SK-N-SH (cell line): ENCODE results near the gene ALPL. TPM values are rescaled to one million over a fixed set of nuclear protein-coding genes. Genes with fewer than 3 reads are reported as not detected.

Source experiments
- CTCF ChIA-PET: fragments of 300-600, 350-600 bp; formaldehyde crosslinking; extraction: SDS; loops from one replicate; lab custom pipeline; 2021; lab: Yijun Ruan, JAX
- POLR2A ChIA-PET: fragments of 350-600 bp; sonication (Branson Sonifier 250); formaldehyde crosslinking; extraction: SDS; loops from one replicate; lab custom pipeline; 2020; ENCODE audit warnings: antibody characterized with exemption, inconsistent platforms; lab: Yijun Ruan, JAX
- DNase-seq: peaks from one replicate; pipeline ENCODE4 v3.0.0; 2012
- H2AFZ ChIP-seq: fragments of 200-600 bp; sonication (generic); 2 replicates; pipeline ENCODE4 v1.8.1; 2016; ENCODE audit warnings: antibody characterized with exemption, mild to moderate bottlenecking, low read depth
- H3F3A ChIP-seq: fragments of 200-600 bp; sonication (generic); replicated peaks from 2 replicates; pipeline ENCODE3; 2016; ENCODE audit warnings: antibody characterized with exemption, mild to moderate bottlenecking; ENCODE audit not compliant: insufficient read depth
- H3K27ac ChIP-seq, 2 experiments: fragments of 200-500 bp in 1 of 2; fragments of 200-600 bp in 1 of 2; sonication (Bioruptor generic) in 1 of 2; sonication (generic), shearing (Covaris generic) in 1 of 2; 2 replicates each; pipeline versions ENCODE4 v1.5.1 to v1.6.1; 2014 to 2016; ENCODE audit warnings: low read depth in 2 of 2, inconsistent platforms in 1 of 2, low read length in 1 of 2, mild to moderate bottlenecking in 1 of 2, mixed read lengths in 1 of 2
- H3K27me3 ChIP-seq: fragments of 200-600 bp; sonication (generic), shearing (Covaris generic); 2 replicates; pipeline ENCODE4 v1.6.1; 2016; ENCODE audit warnings: mixed run types; ENCODE audit not compliant: insufficient read depth
- H3K36me3 ChIP-seq, 2 experiments: fragments of 200-500 bp in 1 of 2; fragments of 200-600 bp in 1 of 2; sonication (Bioruptor generic) in 1 of 2; sonication (generic) in 1 of 2; replicated peaks in 1 of 2; 2 replicates each; pipeline versions ENCODE3 to v1.5.1; 2014 to 2016; ENCODE audit warnings: low read length in 1 of 2, mild to moderate bottlenecking in 1 of 2; ENCODE audit not compliant: insufficient read depth in 2 of 2, control insufficient read depth in 1 of 2
- H3K4me1 ChIP-seq, 2 experiments: fragments of 200-500 bp in 1 of 2; fragments of 200-600 bp in 1 of 2; sonication (Bioruptor generic) in 1 of 2; sonication (generic), shearing (Covaris generic) in 1 of 2; 2 replicates each; pipeline versions ENCODE4 v1.5.1 to v1.6.1; 2014 to 2016; ENCODE audit warnings: low read depth in 1 of 2, low read length in 1 of 2, mixed run types in 1 of 2; ENCODE audit not compliant: insufficient read depth in 2 of 2, control insufficient read depth in 1 of 2
- H3K4me2 ChIP-seq: fragments of 200-600 bp; sonication (generic), shearing (Covaris generic); 2 replicates; pipeline ENCODE4 v1.6.1; 2017; ENCODE audit warnings: mixed run types
- H3K4me3 ChIP-seq, 2 experiments: fragments of 200-500 bp in 1 of 2; fragments of 200-600 bp in 1 of 2; sonication (Bioruptor generic) in 1 of 2; sonication (generic), shearing (Covaris generic) in 1 of 2; 2 replicates each; pipeline versions ENCODE4 v1.5.1 to v1.8.1; 2014 to 2016; ENCODE audit warnings: low read depth in 2 of 2, inconsistent platforms in 1 of 2, low read length in 1 of 2, mild to moderate bottlenecking in 1 of 2, mixed read lengths in 1 of 2, moderate library complexity in 1 of 2
- H3K79me2 ChIP-seq: fragments of 200-600 bp; sonication (generic); 2 replicates; pipeline ENCODE4 v1.8.1; 2017; ENCODE audit warnings: mild to moderate bottlenecking; ENCODE audit not compliant: insufficient read depth
- H3K9ac ChIP-seq: fragments of 200-600 bp; sonication (generic); 2 replicates; pipeline ENCODE4 v1.6.1; 2017; ENCODE audit warnings: mixed run types
- H3K9me2 ChIP-seq: fragments of 200-600 bp; sonication (generic); 2 replicates; pipeline ENCODE4 v1.6.1; 2017; ENCODE audit warnings: mixed run types
- H3K9me3 ChIP-seq: fragments of 200-600 bp; sonication (generic); 2 replicates; pipeline ENCODE4 v1.6.1; 2017; ENCODE audit warnings: mixed run types, mild to moderate bottlenecking, moderate library complexity
- H4K20me1 ChIP-seq: fragments of 200-600 bp; sonication (generic); 2 replicates; pipeline ENCODE4 v1.6.1; 2017; ENCODE audit warnings: mild to moderate bottlenecking, mixed run types; ENCODE audit not compliant: insufficient read depth
- CHD2 ChIP-seq: fragments of 150-350 bp; IDR thresholded peaks from 2 replicates; pipeline ENCODE4 v1.6.1; 2018; ENCODE audit warnings: low read length; ENCODE audit not compliant: partially characterized antibody
- FOXM1 ChIP-seq: IDR thresholded peaks from 2 replicates; pipeline ENCODE4 v1.4.0; 2012; ENCODE audit warnings: low read depth, mild to moderate bottlenecking
- MEF2A ChIP-seq: IDR thresholded peaks from 2 replicates; pipeline ENCODE4 v1.4.0; 2012; ENCODE audit warnings: low read depth, borderline replicate concordance
- NFIC ChIP-seq: IDR thresholded peaks from 2 replicates; pipeline ENCODE4 v1.4.0; 2012; ENCODE audit warnings: borderline replicate concordance
- RCOR1 ChIP-seq: fragments of 150-350 bp; IDR thresholded peaks from 2 replicates; pipeline ENCODE4 v1.6.1; 2017; ENCODE audit warnings: antibody characterized with exemption, low read length
- REST ChIP-seq: IDR thresholded peaks from 2 replicates; pipeline ENCODE4 v1.6.1; 2012; ENCODE audit warnings: mild to moderate bottlenecking, low read depth, low read length, moderate library complexity
- TEAD4 ChIP-seq: IDR thresholded peaks from 2 replicates; pipeline ENCODE4 v1.4.0; 2012; ENCODE audit warnings: mild to moderate bottlenecking, borderline replicate concordance; ENCODE audit not compliant: insufficient read depth
- YY1 ChIP-seq: IDR thresholded peaks from 2 replicates; pipeline ENCODE4 v1.4.0; 2012; ENCODE audit warnings: low read depth, mild to moderate bottlenecking
- ZBTB33 ChIP-seq: IDR thresholded peaks from 2 replicates; pipeline ENCODE4 v1.4.0; 2012; ENCODE audit warnings: low read depth, borderline replicate concordance
- WGBS: methylation state at CpG from one replicate; pipeline ENCODE4 v1.1.6; 2017; ENCODE audit warnings: low lambda C conversion rate; 5-methylcytosine and 5-hydroxymethylcytosine counted together
- polyA plus RNA-seq, 3 experiments: library from polyadenylated mRNA; depleted of rRNA; stranded (reverse); fragments of >200 nt; gene quantifications; 2 replicates each; pipeline ENCODE4 v1.2.3, GENCODE V29; 2012

Gene ALPL
- polyA plus RNA-seq, 1 of the 3 experiments (the other 2 are of a cell fraction) = 0.69 TPM

GRCh38 chr1:21511579-21512522 lies 2.6 kb downstream of the ALPL start (continued):
- TF ChIP-seq ZBTB33 (no peak), YY1 (no peak), MEF2A (no peak)

GRCh38 chr1:21514245-21514644 lies 5.0 kb downstream of the ALPL start:
- peaks cover 10% of the 10 kb centered on the region for H3F3A ChIP-seq
- no peaks in the 10 kb centered on the region for H3K79me2 ChIP-seq
- POLR2A ChIA-PET = interaction anchor here (0.6 kb wide), 1 partner anchor 256 kb away, joined by 5 read pairs; no protein-coding TSS in a partner anchor

GRCh38 chr1:21517161-21517589 lies 8.0 kb downstream of the ALPL start:
- no peak overlapping the region for H3K9ac ChIP-seq
- ChIA-PET POLR2A (no interaction called here), CTCF (interaction anchor here (1.1 to 2.2 kb wide), 6 partner anchors 9 to 147 kb away, joined by 4 to 9 read pairs (median 6); no protein-coding TSS in a partner anchor)
- no peaks in the 10 kb centered on the region for H3K9me2 ChIP-seq
- no peaks in the 10 kb centered on the region for H4K20me1 ChIP-seq
- no peaks in the 10 kb centered on the region; the same call in 1 of the 2 replicates for H3K27me3 ChIP-seq
- no peaks in the 10 kb centered on the region for H3K36me3 ChIP-seq
- H3F3A ChIP-seq = peaks cover 3% of the 10 kb centered on the region
- no peak for TF ChIP-seq FOXM1
- TF ChIP-seq RCOR1 = no peak
- TF ChIP-seq TEAD4 = no peak
- TF ChIP-seq REST = no peak
- no peak for TF ChIP-seq YY1
- no peak for TF ChIP-seq CHD2
- TF ChIP-seq, all 33 proteins: peak for 0
- no peak overlapping the region for H2AFZ ChIP-seq
- WGBS = 94% methylated on average over 3 of the region's 3 CpGs
- H3K4me1 ChIP-seq = no peaks in the 10 kb centered on the region; a peak in 1 of 4 replicates
- H3K4me3 ChIP-seq = no peak overlapping the region
- H3K27ac ChIP-seq = no peak overlapping the region
- H3K4me2 ChIP-seq = no peak overlapping the region
- H3K9me3 ChIP-seq = no peaks in the 10 kb centered on the region
- no peak for DNase-seq
- H3K79me2 ChIP-seq = no peaks in the 10 kb centered on the region

More at GRCh38 chr1:21514245-21514644, 5.0 kb downstream of the ALPL start:
- H3K4me2 ChIP-seq = no peak overlapping the region
- H3K36me3 ChIP-seq = no peaks in the 10 kb centered on the region
- no peak overlapping the region for H3K27ac ChIP-seq
- H2AFZ ChIP-seq = no peak overlapping the region
- no peaks in the 10 kb centered on the region for H4K20me1 ChIP-seq
- no peak for TF ChIP-seq NFIC
- no peak for TF ChIP-seq CHD2
- WGBS = 63% methylated on average over 5 of the region's 5 CpGs
- no peaks in the 10 kb centered on the region for H3K9me2 ChIP-seq
- H3K9me3 ChIP-seq = no peaks in the 10 kb centered on the region
- H3K4me1 ChIP-seq = peaks cover 7 to 9% of the 10 kb centered on the region in 2 experiments; a peak in 2 of 4 replicates
- no peak for DNase-seq
- no peak overlapping the region for H3K9ac ChIP-seq
- H3K4me3 ChIP-seq = no peak overlapping the region
- H3K27me3 ChIP-seq = no peaks in the 10 kb centered on the region; the same call in 1 of the 2 replicates
- CTCF ChIA-PET = interaction anchor here (0.8 to 1.3 kb wide), 4 partner anchors 19 to 144 kb away, joined by 3 read pairs; no protein-coding TSS in a partner anchor
